Measurements from ENCODE around the gene RPS19.
A peak's percentile ranks its signal among the peaks of the same experiment; 100 is the strongest.

Gene RPS19

DNA sequence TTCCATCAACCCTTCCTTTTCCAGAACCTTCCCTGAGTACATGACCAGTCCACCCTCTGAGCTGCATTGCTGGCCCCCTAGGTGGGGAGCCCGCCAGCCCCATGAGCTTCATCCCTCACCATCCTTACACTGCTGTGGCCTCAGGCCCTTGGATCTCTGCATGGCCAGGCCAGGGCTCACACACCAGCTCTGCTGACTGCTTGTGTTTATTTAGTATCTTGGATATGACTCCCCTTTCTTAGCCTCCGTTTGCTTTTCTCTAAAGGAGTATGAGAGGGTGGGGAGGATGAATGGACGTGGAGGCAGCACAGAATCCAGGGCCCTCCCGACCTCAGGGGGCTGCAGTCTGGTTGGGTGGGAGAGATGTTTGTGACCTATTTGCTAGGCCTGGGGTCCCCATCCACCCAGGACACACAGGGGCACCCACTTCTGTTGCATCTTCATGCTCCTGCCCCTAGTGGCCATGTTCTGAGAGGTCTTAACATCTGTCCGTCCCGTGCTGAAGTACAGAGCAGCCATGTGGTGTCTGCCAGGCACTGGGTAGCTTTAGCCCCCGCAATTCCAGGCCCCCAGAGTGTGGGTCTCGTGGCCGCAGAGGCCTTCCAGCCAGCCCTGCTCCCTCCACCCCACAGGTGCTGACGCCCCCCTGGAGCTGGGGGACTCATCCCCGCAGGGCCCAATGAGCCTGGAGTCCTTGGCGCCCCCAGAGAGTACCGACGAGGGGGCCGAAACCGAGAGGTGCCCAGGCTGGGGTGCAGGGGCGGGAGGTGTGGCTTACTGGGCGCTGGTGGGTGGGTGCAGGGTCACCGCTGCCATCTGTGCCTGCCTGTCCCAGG, 35.9 kb downstream of the RPS19 start:
- DNase-seq (ENCODE audit: low read depth, low spot score), result no peak
- TF ChIP-seq, protein P1, sequence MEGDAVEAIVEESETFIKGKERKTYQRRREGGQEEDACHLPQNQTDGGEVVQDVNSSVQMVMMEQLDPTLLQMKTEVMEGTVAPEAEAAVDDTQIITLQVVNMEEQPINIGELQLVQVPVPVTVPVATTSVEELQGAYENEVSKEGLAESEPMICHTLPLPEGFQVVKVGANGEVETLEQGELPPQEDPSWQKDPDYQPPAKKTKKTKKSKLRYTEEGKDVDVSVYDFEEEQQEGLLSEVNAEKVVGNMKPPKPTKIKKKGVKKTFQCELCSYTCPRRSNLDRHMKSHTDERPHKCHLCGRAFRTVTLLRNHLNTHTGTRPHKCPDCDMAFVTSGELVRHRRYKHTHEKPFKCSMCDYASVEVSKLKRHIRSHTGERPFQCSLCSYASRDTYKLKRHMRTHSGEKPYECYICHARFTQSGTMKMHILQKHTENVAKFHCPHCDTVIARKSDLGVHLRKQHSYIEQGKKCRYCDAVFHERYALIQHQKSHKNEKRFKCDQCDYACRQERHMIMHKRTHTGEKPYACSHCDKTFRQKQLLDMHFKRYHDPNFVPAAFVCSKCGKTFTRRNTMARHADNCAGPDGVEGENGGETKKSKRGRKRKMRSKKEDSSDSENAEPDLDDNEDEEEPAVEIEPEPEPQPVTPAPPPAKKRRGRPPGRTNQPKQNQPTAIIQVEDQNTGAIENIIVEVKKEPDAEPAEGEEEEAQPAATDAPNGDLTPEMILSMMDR (IDR thresholded peaks at IDR 0.05; ENCODE audit: low read depth, low read length), result peak; percentile 38
- no peak overlapping the region for H3K4me3 ChIP-seq (ENCODE audit: low read depth, low read length)
- in situ Hi-C loops (cut with HindIII; ENCODE audit: low sequenced_read_pairs), result no loop called here

DNA sequence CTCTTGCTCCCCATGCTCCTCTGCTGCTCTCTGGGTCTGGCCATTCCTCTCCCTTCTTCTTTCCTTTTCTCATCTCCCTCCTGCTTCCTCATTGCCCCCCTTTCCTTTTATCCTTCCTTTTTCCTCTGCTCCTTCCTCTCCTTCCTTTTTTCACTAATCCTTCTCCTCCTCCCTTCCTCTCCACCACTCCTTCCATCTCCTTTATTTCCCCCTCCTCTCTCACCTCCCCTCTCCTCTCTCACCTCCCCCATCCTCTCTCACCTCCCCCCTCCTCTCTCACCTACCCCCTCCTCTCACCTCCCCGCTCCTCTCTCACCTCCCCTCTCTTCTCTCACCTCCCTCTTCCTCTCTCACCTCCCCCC, 36.5 kb downstream of the RPS19 start:
- in situ Hi-C loops (cut with HindIII; ENCODE audit: low sequenced_read_pairs), result no loop called here

DNA sequence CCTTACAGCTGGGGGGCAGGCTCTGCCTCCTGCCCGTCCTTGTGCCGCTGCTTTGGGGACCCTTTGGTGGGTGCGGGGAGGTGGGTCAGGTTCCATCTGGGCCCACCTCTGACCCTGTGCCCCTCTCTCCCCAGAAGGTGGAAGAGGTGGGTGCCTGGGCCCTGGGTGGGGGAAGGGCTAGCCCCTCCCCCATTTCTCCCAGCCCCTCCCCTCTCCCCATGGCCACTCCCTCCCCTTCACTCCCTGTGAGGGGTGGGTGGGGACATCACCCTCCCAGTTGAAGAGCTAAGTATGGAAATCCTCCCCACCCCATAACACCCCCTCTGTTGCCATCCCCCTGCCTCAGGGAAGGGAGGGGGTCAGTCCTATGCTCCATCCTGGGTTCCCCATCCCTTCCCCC, 37.1 kb downstream of the RPS19 start:
- in situ Hi-C loops (cut with HindIII; ENCODE audit: low sequenced_read_pairs), result no loop called here
- TF ChIP-seq, protein P1 (IDR thresholded peaks at IDR 0.05; ENCODE audit: low read depth, low read length), result no peak

More for the DNA sequence above, 36.5 kb downstream of the RPS19 start:
- TF ChIP-seq, protein P1 (IDR thresholded peaks at IDR 0.05; ENCODE audit: low read depth, low read length), result no peak
- H3K4me3 ChIP-seq (ENCODE audit: low read depth, low read length), result no peak overlapping the region
- no peak for DNase-seq (ENCODE audit: low read depth, low spot score)

GRCh38 chr19:41897820-41898219, 37.8 kb downstream of the RPS19 start:
- H3K4me3 ChIP-seq (ENCODE audit: low read depth, low read length), result no peak overlapping the region
- no peak for DNase-seq (ENCODE audit: low read depth, low spot score)
- TF ChIP-seq, protein P1 (IDR thresholded peaks at IDR 0.05; ENCODE audit: low read depth, low read length), result no peak
- in situ Hi-C loops (cut with HindIII; ENCODE audit: low sequenced_read_pairs), result no loop called here

More for the DNA sequence above, 37.1 kb downstream of the RPS19 start:
- DNase-seq (ENCODE audit: low read depth, low spot score), result no peak
- H3K4me3 ChIP-seq (ENCODE audit: low read depth, low read length), result no peak overlapping the region

DNA sequence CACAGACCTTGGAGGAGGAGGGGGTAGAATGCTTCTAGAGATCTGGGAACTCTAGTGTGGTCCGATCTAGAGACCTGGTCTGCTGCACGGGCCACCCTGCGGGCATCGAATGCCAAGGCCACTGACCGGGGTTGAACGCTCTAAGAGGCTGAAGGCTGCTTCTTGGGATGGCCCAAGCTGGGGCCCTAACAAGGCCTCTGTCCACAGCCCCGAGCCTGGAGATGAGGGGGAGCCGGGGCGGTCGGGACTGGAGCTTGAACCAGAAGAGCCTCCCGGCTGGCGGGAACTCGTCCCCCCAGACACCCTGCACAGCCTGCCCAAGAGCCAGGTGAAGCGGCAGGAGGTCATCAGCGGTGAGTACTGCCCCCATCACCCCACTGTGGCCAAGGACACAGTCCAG, 38.2 kb downstream of the RPS19 start:
- no peak for DNase-seq (ENCODE audit: low read depth, low spot score)
- H3K4me3 ChIP-seq (ENCODE audit: low read depth, low read length), result no peak overlapping the region
- TF ChIP-seq, protein P1 (IDR thresholded peaks at IDR 0.05; ENCODE audit: low read depth, low read length), result no peak
- in situ Hi-C loops (cut with HindIII; ENCODE audit: low sequenced_read_pairs), result no loop called here

DNA sequence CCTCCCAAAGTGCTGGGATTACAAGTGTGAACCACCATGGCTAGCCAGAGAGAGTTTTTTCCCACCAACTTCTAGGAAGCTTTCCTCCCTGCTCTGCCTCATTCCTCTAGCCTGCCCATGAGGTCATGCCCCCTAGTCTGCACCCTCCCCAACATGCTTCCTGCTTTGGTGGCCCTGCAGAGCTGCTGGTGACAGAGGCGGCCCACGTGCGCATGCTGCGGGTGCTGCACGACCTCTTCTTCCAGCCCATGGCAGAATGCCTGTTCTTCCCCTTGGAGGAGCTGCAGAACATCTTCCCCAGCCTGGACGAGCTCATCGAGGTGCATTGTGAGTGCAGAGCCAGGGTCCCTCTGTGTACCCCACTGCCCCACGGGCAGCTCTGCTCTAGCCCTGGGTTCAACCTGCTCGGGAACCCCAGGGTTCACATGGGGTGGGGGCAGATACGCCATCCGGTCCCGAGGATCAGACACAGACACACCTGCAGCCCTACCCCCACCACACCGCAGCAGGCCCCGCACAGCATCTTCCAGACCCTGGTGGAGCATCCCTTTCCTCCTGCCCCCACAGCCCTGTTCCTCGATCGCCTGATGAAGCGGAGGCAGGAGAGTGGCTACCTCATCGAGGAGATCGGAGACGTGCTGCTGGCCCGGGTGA, 41.8 kb downstream of the RPS19 start:
- TF ChIP-seq, protein P1 (IDR thresholded peaks at IDR 0.05; ENCODE audit: low read depth, low read length), result no peak
- DNase-seq (ENCODE audit: low read depth, low spot score), result no peak
- in situ Hi-C loops (cut with HindIII; ENCODE audit: low sequenced_read_pairs), result no loop called here
- no peak overlapping the region for H3K4me3 ChIP-seq (ENCODE audit: low read depth, low read length)
